ENCODE results near the gene AGPAT2. TPM values are rescaled to one million over a fixed set of nuclear protein-coding genes. Genes with fewer than 3 reads are reported as not detected.
"Not testable (repeated sequence)": the region's sequence is repeated elsewhere in the genome, so short reads cannot be mapped to it uniquely, and the experiment has no call there.

The AGPAT2 gene
- total and polyA plus RNA-seq, 8 donors, result 24.9 to 170 (median 35.4) TPM

- Histone ChIP-seq H3K4me1 (peaks cover 6 to 50% of the 10 kb centered on the region in 2 donors), H3K27ac (peak overlapping the region; percentile 7 to 48), H3K9me3 (no peaks in the 10 kb centered on the region), H3K4me3 (peak overlapping the region; percentile 33 to 43), H3K27me3 (peaks cover 0 to 54% of the 10 kb centered on the region in 2 donors), H3K36me3 (no peaks in the 10 kb centered on the region)
- no peak for TF ChIP-seq CTCF (IDR thresholded peaks at IDR 0.05)
- intact Hi-C loops (cut with DNase I), result no loop called here
- ATAC-seq (no peak), DNase-seq (peak in 1 of 4 donors; percentile 80)
Measured at GRCh38 chr9:136712690-136713544, 25.7 kb upstream of the AGPAT2 start.

GRCh38 chr9:136711751-136712689 lies 24.8 kb upstream of the AGPAT2 start, which contains the start of gene DIPK1B:
Gene DIPK1B, plus strand, starts transcription at chr9:136712572. Its CDS starts 94 bp downstream, at chr9:136712666.
- H3K4me1 ChIP-seq, result peaks cover 6 to 50% of the 10 kb centered on the region in 2 donors
- H3K27ac ChIP-seq, result peak within 1 kb of the TSS; percentile 7 to 48
- intact Hi-C loops (cut with DNase I), result no loop called here
- DNase-seq (peak in 3 of 4 donors; percentile 59 to 75 (median 68)), ATAC-seq (peak; percentile 27)
- TF ChIP-seq CTCF (IDR thresholded peaks at IDR 0.05), result no peak
- peaks cover 0 to 50% of the 10 kb centered on the region in 2 donors for H3K27me3 ChIP-seq
- peak within 1 kb of the TSS; percentile 33 to 43 for H3K4me3 ChIP-seq
- no peaks in the 10 kb centered on the region for H3K9me3 ChIP-seq
- H3K36me3 ChIP-seq, result no peaks in the 10 kb centered on the region

GRCh38 chr9:136711219-136711648 lies 24.0 kb upstream of the AGPAT2 start:
- H3K36me3 ChIP-seq; intact Hi-C loops (cut with DNase I); DNase-seq: not testable (repeated sequence)

GRCh38 chr9:136710543-136710942 lies 23.3 kb upstream of the AGPAT2 start:
- H3K9me3 ChIP-seq, result no peaks in the 10 kb centered on the region
- H3K27me3 ChIP-seq, result peaks cover 0 to 49% of the 10 kb centered on the region in 2 donors
- TF ChIP-seq CTCF (IDR thresholded peaks at IDR 0.05), result no peak
- intact Hi-C loops (cut with DNase I), result no loop called here
- peaks cover 6 to 38% of the 10 kb centered on the region in 2 donors for H3K4me1 ChIP-seq
- DNase-seq (no peak), ATAC-seq (no peak)
- no peaks in the 10 kb centered on the region for H3K36me3 ChIP-seq
- no peak overlapping the region for H3K4me3 ChIP-seq
- H3K27ac ChIP-seq, result no peak overlapping the region

More at GRCh38 chr9:136711219-136711648, 24.0 kb upstream of the AGPAT2 start:
- peaks cover 6 to 45% of the 10 kb centered on the region in 2 donors for H3K4me1 ChIP-seq
- H3K9me3 ChIP-seq, H3K4me3 ChIP-seq: not testable (repeated sequence)
- peak overlapping the region in 1 of 2 donors; percentile 5 for H3K27ac ChIP-seq
- peak; percentile 8 for ATAC-seq
- peaks cover 0 to 50% of the 10 kb centered on the region in 2 donors for H3K27me3 ChIP-seq

GRCh38 chr9:136709454-136710109 lies 22.3 kb upstream of the AGPAT2 start:
- ATAC-seq, result no peak
- peaks cover 0 to 39% of the 10 kb centered on the region in 2 donors for H3K27me3 ChIP-seq
- intact Hi-C loops (cut with DNase I), result no loop called here

More at GRCh38 chr9:136709454-136710109, 22.3 kb upstream of the AGPAT2 start:
- no peak for TF ChIP-seq CTCF (IDR thresholded peaks at IDR 0.05)
- Histone ChIP-seq H3K4me3 (no peak overlapping the region), H3K4me1 (peaks cover 6 to 33% of the 10 kb centered on the region in 2 donors), H3K27ac (no peak overlapping the region), H3K36me3 (no peaks in the 10 kb centered on the region), H3K9me3 (no peaks in the 10 kb centered on the region)
- peak in 1 of 4 donors; percentile 54 for DNase-seq

Measured in left lung (tissue), 10 donors.